GM13977 (cell line): Measurements from ENCODE around the gene PLA2G4E.

Experiments
- DNase-seq: peaks from one replicate; pipeline ENCODE4 v3.0.0; 2012; ENCODE audit warnings: low spot score
- CTCF ChIP-seq: IDR thresholded peaks from 2 replicates; pipeline ENCODE4 v1.5.1; 2012; ENCODE audit warnings: mild to moderate bottlenecking, control low read depth; ENCODE audit not compliant: insufficient read depth; ENCODE audit errors: extremely low read depth, missing control alignments
- in situ Hi-C: fragments of 300-500 bp; cut with MboI; formaldehyde crosslinking; loops from one replicate; pipeline ENCODE4 v1.12.0; 2022; ENCODE audit warnings: low sequenced_read_pairs, low pct_unique_long_range_greater_than_20kb, mixed read lengths, inconsistent platforms; ENCODE audit not compliant: unreplicated experiment

The PLA2G4E gene

DNA sequence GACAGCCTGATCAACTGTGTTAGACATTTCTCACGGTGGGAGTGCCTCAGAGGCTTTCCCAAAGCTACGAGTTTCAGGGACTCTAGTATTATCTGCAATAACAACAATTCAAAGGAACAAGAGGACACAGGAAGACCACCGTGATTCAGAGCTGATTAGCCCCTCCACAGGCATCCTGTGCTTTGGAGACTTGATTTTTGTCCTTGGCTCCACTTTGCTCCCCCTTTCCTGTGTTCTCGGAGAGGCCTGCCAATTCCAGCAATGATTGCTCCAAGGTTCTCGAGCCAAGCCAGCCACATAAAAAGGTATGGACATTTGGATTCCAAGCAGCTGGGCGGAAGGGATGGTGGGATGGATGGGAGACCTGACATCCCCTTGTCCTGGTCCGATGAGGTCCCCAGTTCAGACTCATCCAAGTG lies 62.8 kb downstream of the PLA2G4E start:
- DNase-seq, result no peak
- TF ChIP-seq CTCF, result no peak
- in situ Hi-C loops, result no loop called here

- peak; percentile 63 for DNase-seq
- no peak for TF ChIP-seq CTCF
- in situ Hi-C loops, result no loop called here
Observed at GRCh38 chr15:41957021-41957897, 63.6 kb downstream of the PLA2G4E start.

- in situ Hi-C loops, result no loop called here
- no peak for TF ChIP-seq CTCF
- DNase-seq, result no peak
Observed at GRCh38 chr15:41955807-41956525, 64.9 kb downstream of the PLA2G4E start.

- DNase-seq, result no peak
- no peak for TF ChIP-seq CTCF
- in situ Hi-C loops, result no loop called here
Observed at GRCh38 chr15:41955100-41955499, 65.7 kb downstream of the PLA2G4E start.

DNA sequence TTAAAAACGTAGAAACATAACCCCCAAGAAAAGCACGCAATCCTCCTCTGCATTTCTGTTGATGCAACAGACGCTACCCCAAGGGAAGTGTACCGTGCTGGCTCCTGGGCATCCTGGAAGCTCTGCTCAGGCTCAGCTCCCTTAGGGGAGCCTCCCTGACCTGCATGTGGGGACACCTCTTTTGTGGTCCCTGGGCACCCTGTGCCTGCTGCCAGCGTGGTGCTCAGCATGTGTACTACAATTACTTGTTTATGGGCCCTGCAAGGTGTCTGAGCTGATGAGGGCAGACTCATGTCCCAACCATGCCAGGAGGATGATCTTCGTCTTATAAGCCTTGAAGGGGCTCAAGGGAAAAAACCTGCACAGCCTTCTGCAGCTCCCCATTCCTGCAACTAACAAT lies 66.8 kb downstream of the PLA2G4E start:
- DNase-seq, result no peak
- no peak for TF ChIP-seq CTCF
- in situ Hi-C loops, result no loop called here

DNA sequence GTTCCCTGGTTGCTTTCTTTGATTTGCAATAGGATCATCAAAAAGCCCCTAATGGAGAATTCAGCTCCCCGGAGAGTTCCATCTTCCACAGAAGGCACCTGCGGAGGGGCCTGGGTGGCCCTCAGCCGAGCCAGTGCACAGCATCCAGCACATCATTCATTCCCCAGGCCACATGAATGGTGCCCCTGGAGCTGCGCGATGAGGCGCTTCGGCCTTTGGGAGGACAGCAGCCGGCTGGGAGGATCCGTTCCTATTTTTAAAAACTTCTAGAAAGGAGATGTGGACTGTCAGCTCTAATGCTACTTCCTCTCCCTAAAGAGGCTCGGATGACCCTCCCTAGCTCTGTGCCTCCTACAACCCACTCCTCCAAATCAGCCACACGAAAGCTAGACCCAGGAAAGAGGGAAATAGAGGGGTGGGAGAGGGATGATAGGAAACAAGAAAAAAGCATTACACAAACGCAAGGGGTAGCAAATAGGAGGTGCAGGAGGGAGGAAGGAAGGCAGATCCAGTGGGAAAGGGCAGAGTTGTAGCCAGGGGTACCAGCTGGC lies 68.8 kb downstream of the PLA2G4E start:
- no peak for DNase-seq
- in situ Hi-C loops, result no loop called here
- TF ChIP-seq CTCF, result no peak
